A673 (cell line): ENCODE measurements around the gene DIP2C.

Experiments
- CTCF ChIP-seq: fragments of 300-800, 200-600 bp; sonication (generic); conservative IDR thresholded peaks from 2 replicates; pipeline ENCODE4 v1.5.1; 2017; ENCODE audit warnings: low read depth, mild to moderate bottlenecking, antibody characterized with exemption, low read length, moderate library complexity, mixed read lengths
- EZH2 ChIP-seq: fragments of 200-600 bp; sonication (generic); IDR thresholded peaks from 2 replicates; pipeline ENCODE4 v1.6.1; 2017; ENCODE audit warnings: borderline replicate concordance, low read depth, mild to moderate bottlenecking, mixed read lengths, antibody characterized with exemption, low read length; ENCODE audit not compliant: poor library complexity, severe bottlenecking

DNA sequence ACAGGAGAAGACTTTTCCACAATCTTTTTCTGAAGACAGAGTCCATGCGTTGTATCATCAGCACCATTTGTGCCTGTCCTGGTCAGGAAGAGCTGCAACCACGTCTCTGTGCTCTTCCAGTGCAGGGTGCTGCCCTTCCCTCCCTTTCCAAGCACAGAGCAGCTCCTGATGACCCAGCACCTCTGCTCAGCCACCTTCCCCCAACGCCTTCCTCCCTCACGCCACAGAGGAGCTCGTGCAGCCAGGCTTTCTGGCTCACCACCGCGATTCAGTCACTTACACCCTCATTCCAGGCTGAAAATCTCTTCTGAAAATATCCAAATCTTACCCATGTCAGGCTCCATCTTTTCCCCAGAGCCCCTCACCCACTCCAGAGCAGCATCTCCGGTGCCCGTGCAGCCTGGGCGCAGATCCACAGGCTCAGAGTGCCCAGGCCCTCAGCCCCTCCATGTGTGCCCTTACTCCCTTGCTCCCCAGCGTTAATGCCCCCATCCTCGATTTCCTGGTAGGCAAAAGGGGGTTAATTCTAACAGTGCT, 181.5 kb downstream of the DIP2C start:
- TF ChIP-seq EZH2 (no peak), CTCF (no peak)
